K562 (cell line): ENCODE results near the gene SOX15. TPM values are rescaled to one million over a fixed set of nuclear protein-coding genes. Genes with fewer than 3 reads are reported as not detected.

ENCODE experiments used
- BHLHE40 ChIP-seq: IDR thresholded peaks from 2 replicates; pipeline ENCODE4 v1.6.1; 2011; ENCODE audit warnings: low read length, improper control_type of control experiment
- CBX1 ChIP-seq: sonication (generic); IDR thresholded peaks from 2 replicates; pipeline ENCODE4 v1.6.1; 2016; ENCODE audit warnings: antibody characterized with exemption, low read depth, mild to moderate bottlenecking
- CXXC5 ChIP-seq: fragments of 250-450 bp; sonication (Bioruptor Pico); IDR thresholded peaks from 2 replicates; pipeline ENCODE4 v1.8.0; 2022; ENCODE audit warnings: inconsistent platforms, mild to moderate bottlenecking, moderate library complexity
- GTF2E2 ChIP-seq: fragments of 200-800 bp; sonication (Bioruptor generic); IDR thresholded peaks from 2 replicates; pipeline ENCODE4 v1.6.1; 2016; ENCODE audit warnings: missing genetic modification characterization, missing compliant biosample characterization
- HDAC3 ChIP-seq: fragments of 450-650 bp; IDR thresholded peaks from 2 replicates; pipeline ENCODE4 v1.6.1; 2018; ENCODE audit warnings: borderline replicate concordance, mild to moderate bottlenecking, moderate library complexity; ENCODE audit not compliant: partially characterized antibody
- HMGN3 ChIP-seq: IDR thresholded peaks from 2 replicates; pipeline ENCODE4 v1.6.1; 2011; ENCODE audit warnings: borderline replicate concordance, low read depth, mild to moderate bottlenecking, mixed read lengths, low read length; ENCODE audit not compliant: insufficient read length; ENCODE audit errors: extremely low read depth
- IRF2 ChIP-seq: sonication (generic); formaldehyde crosslinking; IDR thresholded peaks from 2 replicates; pipeline ENCODE4 v1.8.1; 2022; ENCODE audit warnings: mild to moderate bottlenecking, missing genetic modification reagents
- MYC ChIP-seq, 2 experiments: fragments of 250-450 bp in 1 of 2; sonication (Bioruptor Pico) in 1 of 2; IDR thresholded peaks; 2 replicates each; pipeline versions ENCODE4 v1.5.1 to v1.6.1; 2012 to 2021; ENCODE audit warnings: low read depth in 2 of 2, borderline replicate concordance in 1 of 2, improper control_type of control experiment in 1 of 2, low read length in 1 of 2, mild to moderate bottlenecking in 1 of 2, moderate library complexity in 1 of 2
- PHF8 ChIP-seq: fragments of 200-600 bp; sonication (generic); IDR thresholded peaks from 2 replicates; pipeline ENCODE4 v1.6.1; 2012; ENCODE audit warnings: mixed run types, mild to moderate bottlenecking, inconsistent platforms, low read length, moderate library complexity, borderline replicate concordance
- SMARCE1 ChIP-seq: fragments of 450-650 bp; IDR thresholded peaks from 2 replicates; pipeline ENCODE4 v1.7.1; 2016; ENCODE audit warnings: mild to moderate bottlenecking
- SUPT5H ChIP-seq: fragments of 450-650 bp; IDR thresholded peaks from 2 replicates; pipeline ENCODE4 v1.6.1; 2016
- TBL1XR1 ChIP-seq, 2 experiments: IDR thresholded peaks; 2 replicates each; pipeline ENCODE4 v1.6.1; 2012; ENCODE audit warnings: improper control_type of control experiment in 2 of 2, low read length in 2 of 2, mild to moderate bottlenecking in 1 of 2
- U2AF1 ChIP-seq: fragments of 200-400 bp; formaldehyde crosslinking; optimal IDR thresholded peaks from 2 replicates; pipeline ENCODE3; 2017; ENCODE audit warnings: mild to moderate bottlenecking, low read depth, low read length, moderate library complexity
- ZBTB1 ChIP-seq: sonication (generic); formaldehyde crosslinking; IDR thresholded peaks from 2 replicates; pipeline ENCODE4 v1.8.1; 2023; ENCODE audit warnings: missing genetic modification reagents, low read depth, mild to moderate bottlenecking, borderline replicate concordance
- ZFX ChIP-seq: sonication (generic); formaldehyde crosslinking; IDR thresholded peaks from 2 replicates; pipeline ENCODE4 v1.8.0; 2022; ENCODE audit warnings: mild to moderate bottlenecking, missing genetic modification reagents, moderate library complexity
- ZNF146 ChIP-seq: IDR thresholded peaks from one replicate; pipeline ENCODE4 v1.6.1; 2018; ENCODE audit warnings: missing compliant biosample characterization; ENCODE audit not compliant: unreplicated experiment
- ZNF780A ChIP-seq: fragments of 250-450 bp; sonication (Bioruptor Pico); IDR thresholded peaks from 2 replicates; pipeline ENCODE4 v1.5.0; 2021; ENCODE audit warnings: mild to moderate bottlenecking
- ZNF785 ChIP-seq: fragments of 250-450 bp; sonication (Bioruptor Pico); IDR thresholded peaks from 2 replicates; pipeline ENCODE4 v1.4.0; 2020; ENCODE audit warnings: mild to moderate bottlenecking
- polyA plus RNA-seq, 8 experiments: library from polyadenylated mRNA; depleted of rRNA in 4 of 8; stranded (reverse) in 5 of 8; unstranded in 3 of 8; fragments of >200 nt; fragmentation: Nextera tagmentation in 2 of 8; fragmentation: Illumina TruSeq in 1 of 8; extraction: Ambion mirVana in 2 of 8; extraction: Trizol in 1 of 8; gene quantifications; 2 replicates each; pipeline versions ENCODE4 v1.2.1 to v1.2.3, GENCODE V29; 2011 to 2014; ENCODE audit warnings: inconsistent platforms in 1 of 8, missing spikeins in 1 of 8
- total RNA-seq, 7 experiments: library from RNA; depleted of rRNA in 6 of 7; stranded (reverse); fragments of >200 nt in 6 of 7; fragmentation: Illumina TruSeq in 2 of 7; extraction: Trizol in 2 of 7; gene quantifications; 2 replicates each; pipeline versions ENCODE4 v1.2.1 to v1.2.3, GENCODE V29; 2011 to 2021; ENCODE audit warnings: low replicate concordance in 1 of 7
- TF ChIP-seq, protein P1 (sequence below): fragments of 450-650 bp; IDR thresholded peaks from one replicate; pipeline ENCODE4 v1.6.1; 2018; ENCODE audit warnings: mild to moderate bottlenecking, moderate library complexity; ENCODE audit not compliant: partially characterized antibody
- TF ChIP-seq, protein P2 (sequence below): fragments of 200-800 bp; sonication (Bioruptor generic); IDR thresholded peaks from 2 replicates; pipeline ENCODE4 v1.6.1; 2017; ENCODE audit warnings: missing genetic modification characterization, missing compliant biosample characterization
- TF ChIP-seq, protein P3 (sequence below): fragments of 450-650 bp; IDR thresholded peaks from 2 replicates; pipeline ENCODE4 v1.6.1; 2016; ENCODE audit warnings: antibody characterized with exemption

Gene SOX15
- total and polyA plus RNA-seq, 9 of the 15 experiments (the other 6 are each of a cell fraction or from before 2014, with no cell fraction given): 0.07 to 0.33 (median 0.19) TPM; not detected in 5

DNA sequence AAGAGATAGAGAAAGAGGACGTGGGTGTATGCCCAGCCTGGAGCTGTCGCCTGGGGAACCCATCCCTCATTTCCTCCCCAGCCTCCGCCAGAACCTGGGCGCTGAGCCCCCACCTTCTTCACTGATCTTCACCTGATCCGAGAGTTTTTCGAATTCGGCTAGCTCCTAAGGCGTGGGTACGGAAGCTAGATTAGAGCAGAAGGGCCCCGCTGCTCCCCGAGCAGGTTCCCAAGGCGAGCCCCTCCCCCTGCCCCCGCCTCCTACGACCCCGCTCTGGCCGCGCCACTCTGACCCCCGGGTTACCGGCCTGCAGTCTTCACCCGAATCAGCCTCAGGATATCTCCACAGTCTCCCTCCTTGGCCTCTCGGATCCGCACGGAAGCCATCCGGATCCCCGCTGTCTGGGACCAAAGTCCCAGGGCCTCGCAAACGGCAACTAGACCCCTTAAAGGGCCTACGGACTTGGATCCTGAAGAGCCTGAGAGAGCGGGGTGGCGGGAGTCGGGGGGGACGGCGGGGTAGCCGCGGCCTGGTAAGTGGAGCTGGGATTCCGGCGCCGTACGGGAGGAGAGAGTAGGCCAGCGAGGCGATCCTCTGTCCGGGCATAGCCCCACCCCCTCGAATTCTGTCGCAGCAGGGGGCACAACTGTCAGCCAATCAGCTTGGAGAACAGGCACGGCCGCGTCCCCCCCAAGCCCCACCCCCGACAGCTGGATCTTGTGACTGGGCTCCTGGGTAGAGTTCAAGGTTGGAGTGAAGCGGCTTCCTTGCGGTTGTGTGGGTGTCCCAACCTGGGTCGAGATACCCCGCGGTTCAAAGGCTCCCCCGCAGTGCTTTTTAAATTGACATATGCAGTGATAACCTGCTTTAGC, 37.6 kb upstream of the SOX15 start, which contains the start of gene SAT2 (continued):
- TF ChIP-seq U2AF1: no peak
- no peak for TF ChIP-seq GTF2E2 (tag)
- peak; percentile 70 for TF ChIP-seq BHLHE40
- peak; percentile 90 for TF ChIP-seq ZFX (CRISPR knock-in tag)
- 0 out of 2 replicates have a peak, but pooled peaks have one; percentile 22 for TF ChIP-seq SUPT5H
- no peak for TF ChIP-seq ZNF780A (CRISPR knock-in tag)
- TF ChIP-seq TBL1XR1 (IDR thresholded peaks at IDR 0.05; ENCODE audit: low read length in 2 of 2): peak in 1 of 2 experiments; percentile 63; a peak in 1 of 4 replicates
- TF ChIP-seq, protein P1, sequence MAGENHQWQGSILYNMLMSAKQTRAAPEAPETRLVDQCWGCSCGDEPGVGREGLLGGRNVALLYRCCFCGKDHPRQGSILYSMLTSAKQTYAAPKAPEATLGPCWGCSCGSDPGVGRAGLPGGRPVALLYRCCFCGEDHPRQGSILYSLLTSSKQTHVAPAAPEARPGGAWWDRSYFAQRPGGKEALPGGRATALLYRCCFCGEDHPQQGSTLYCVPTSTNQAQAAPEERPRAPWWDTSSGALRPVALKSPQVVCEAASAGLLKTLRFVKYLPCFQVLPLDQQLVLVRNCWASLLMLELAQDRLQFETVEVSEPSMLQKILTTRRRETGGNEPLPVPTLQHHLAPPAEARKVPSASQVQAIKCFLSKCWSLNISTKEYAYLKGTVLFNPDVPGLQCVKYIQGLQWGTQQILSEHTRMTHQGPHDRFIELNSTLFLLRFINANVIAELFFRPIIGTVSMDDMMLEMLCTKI: no peak
- no peak for TF ChIP-seq ZNF146 (CRISPR knock-in tag)
- TF ChIP-seq, protein P2, sequence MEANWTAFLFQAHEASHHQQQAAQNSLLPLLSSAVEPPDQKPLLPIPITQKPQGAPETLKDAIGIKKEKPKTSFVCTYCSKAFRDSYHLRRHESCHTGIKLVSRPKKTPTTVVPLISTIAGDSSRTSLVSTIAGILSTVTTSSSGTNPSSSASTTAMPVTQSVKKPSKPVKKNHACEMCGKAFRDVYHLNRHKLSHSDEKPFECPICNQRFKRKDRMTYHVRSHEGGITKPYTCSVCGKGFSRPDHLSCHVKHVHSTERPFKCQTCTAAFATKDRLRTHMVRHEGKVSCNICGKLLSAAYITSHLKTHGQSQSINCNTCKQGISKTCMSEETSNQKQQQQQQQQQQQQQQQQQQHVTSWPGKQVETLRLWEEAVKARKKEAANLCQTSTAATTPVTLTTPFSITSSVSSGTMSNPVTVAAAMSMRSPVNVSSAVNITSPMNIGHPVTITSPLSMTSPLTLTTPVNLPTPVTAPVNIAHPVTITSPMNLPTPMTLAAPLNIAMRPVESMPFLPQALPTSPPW (CRISPR knock-in tag): peak; percentile 88
- peak; percentile 52; the same call in 1 of the 2 replicates for TF ChIP-seq PHF8
- peak; percentile 49 for TF ChIP-seq CXXC5 (CRISPR knock-in tag)
- TF ChIP-seq, protein P3, sequence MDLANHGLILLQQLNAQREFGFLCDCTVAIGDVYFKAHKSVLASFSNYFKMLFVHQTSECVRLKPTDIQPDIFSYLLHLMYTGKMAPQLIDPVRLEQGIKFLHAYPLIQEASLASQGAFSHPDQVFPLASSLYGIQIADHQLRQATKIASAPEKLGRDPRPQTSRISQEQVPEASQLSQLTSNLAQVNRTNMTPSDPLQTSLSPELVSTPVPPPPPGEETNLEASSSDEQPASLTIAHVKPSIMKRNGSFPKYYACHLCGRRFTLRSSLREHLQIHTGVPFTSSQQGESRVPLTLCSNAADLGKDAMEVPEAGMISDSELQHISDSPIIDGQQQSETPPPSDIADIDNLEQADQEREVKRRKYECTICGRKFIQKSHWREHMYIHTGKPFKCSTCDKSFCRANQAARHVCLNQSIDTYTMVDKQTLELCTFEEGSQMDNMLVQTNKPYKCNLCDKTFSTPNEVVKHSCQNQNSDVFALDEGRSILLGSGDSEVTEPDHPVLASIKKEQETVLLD: no peak
- TF ChIP-seq HDAC3: no peak
- TF ChIP-seq ZNF785 (CRISPR knock-in tag): no peak
- 0 out of 2 replicates have a peak, but pooled peaks have one; percentile 12 for TF ChIP-seq MYC (IDR thresholded peaks at IDR 0.05; ENCODE audit: low read depth, low read length)
- no peak for TF ChIP-seq MYC (CRISPR knock-in tag; IDR thresholded peaks at IDR 0.05; ENCODE audit: borderline replicate concordance, low read depth)
- TF ChIP-seq ZBTB1: peak; percentile 91; the same call in 1 of the 2 replicates
- peak; percentile 44 for TF ChIP-seq HMGN3
- TF ChIP-seq SMARCE1: peak; percentile 43; the same call in 1 of the 2 replicates
- TF ChIP-seq CBX1: no peak
- TF ChIP-seq IRF2 (CRISPR knock-in tag): no peak
